Measurements from ENCODE around the gene TTYH1.
"Not testable (repeated sequence)": the region's sequence is repeated elsewhere in the genome, so short reads cannot be mapped to it uniquely, and the experiment has no call there.

DNA sequence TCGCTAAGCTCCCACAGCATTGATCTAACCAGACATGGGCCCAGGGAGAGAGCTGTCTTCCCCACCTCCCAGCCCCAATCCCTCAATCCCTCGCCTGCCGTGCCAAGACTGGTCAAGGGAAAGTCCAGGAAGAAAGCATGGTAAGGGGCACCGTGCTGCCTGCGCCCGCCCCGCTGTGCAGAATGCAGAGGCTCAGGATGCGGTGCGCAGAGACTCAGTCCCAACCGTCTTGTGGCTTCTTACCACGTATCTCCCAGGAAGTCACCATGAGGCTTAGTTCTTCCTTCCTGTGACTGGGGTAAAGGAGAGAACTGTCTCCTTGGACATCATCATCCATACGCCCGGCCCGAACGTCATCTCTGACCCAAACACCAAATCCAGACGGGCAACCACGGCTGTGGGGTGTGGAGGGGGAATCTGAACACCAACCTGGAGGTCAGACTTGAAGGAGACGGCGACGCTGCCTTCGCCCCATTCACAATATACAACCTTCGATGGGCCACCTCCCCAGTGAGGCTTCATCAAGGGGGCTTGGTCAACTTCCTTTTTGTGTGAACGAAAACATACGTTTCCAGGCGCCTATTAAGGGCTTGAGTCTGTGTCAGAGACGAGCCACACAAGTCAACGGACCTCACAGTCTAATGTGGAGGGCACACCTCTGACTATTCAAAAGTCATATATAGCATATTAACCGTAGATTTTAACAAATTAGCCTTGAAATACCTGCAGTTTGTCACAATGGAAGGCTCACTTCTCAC is 39.9 kb upstream of the TTYH1 start:
- TF ChIP-seq SUZ12 (IDR thresholded peaks at IDR 0.05; ENCODE audit: extremely low read depth, insufficient read depth, insufficient read length); YY1 (IDR thresholded peaks at IDR 0.05; ENCODE audit: insufficient read depth, insufficient read length); ZNF274 (IDR thresholded peaks at IDR 0.05; ENCODE audit: low read depth, low read length): not testable (repeated sequence)
